Lower lobe of right lung (tissue), 2 donors: ENCODE results near the gene ADGRL1. TPM values are rescaled to one million over a fixed set of nuclear protein-coding genes. Genes with fewer than 3 reads are reported as not detected.

Experiments used
- ATAC-seq, 2 donors: fragments of 200-7000 bp; cut with Tn5 transposase; one replicate each; pipeline ENCODE4 v1.9.1; 2020 to 2022; ENCODE audit warnings: mild to moderate bottlenecking in 2 of 2, moderate library complexity in 2 of 2
- DNase-seq: peaks from one replicate; pipeline ENCODE4 v3.0.0-alpha.2; 2020
- H3K27ac ChIP-seq: fragments of 200-600 bp; one replicate; pipeline ENCODE4 v1.8.0; 2022
- H3K27me3 ChIP-seq: fragments of 200-600 bp; one replicate; pipeline ENCODE4 v1.8.0; 2022; ENCODE audit warnings: low read depth
- H3K36me3 ChIP-seq: fragments of 200-600 bp; one replicate; pipeline ENCODE4 v1.8.0; 2022; ENCODE audit warnings: mild to moderate bottlenecking
- H3K4me1 ChIP-seq: fragments of 200-600 bp; one replicate; pipeline ENCODE4 v1.8.0; 2022
- H3K4me3 ChIP-seq: fragments of 200-600 bp; one replicate; pipeline ENCODE4 v1.8.0; 2022; ENCODE audit warnings: mild to moderate bottlenecking
- H3K9me3 ChIP-seq: fragments of 200-600 bp; one replicate; pipeline ENCODE4 v1.8.0; 2022
- intact Hi-C: fragments of 100-400 bp; cut with DNase I; formaldehyde crosslinking; loops from one replicate; pipeline ENCODE4 v1.11.0; 2022
- total RNA-seq: library from RNA; stranded (reverse); fragmentation: NEBNext Ultra II Directional; extraction: Animal tissue kit (Norgen Biotek cat#: 25700); gene quantifications from one replicate; pipeline ENCODE4 v1.2.1, GENCODE V29; 2021
- TF ChIP-seq, protein P1 (sequence below): fragments of 200-600 bp; IDR thresholded peaks from one replicate; pipeline ENCODE4 v1.8.0; 2022; ENCODE audit warnings: antibody characterized with exemption, mild to moderate bottlenecking
- donor health status: DM: no; HTN: yes; CAD: no; lungs with severe emphysema.

Gene ADGRL1
- total RNA-seq, 1 donor from 2014 or later = 28.7 TPM

DNA sequence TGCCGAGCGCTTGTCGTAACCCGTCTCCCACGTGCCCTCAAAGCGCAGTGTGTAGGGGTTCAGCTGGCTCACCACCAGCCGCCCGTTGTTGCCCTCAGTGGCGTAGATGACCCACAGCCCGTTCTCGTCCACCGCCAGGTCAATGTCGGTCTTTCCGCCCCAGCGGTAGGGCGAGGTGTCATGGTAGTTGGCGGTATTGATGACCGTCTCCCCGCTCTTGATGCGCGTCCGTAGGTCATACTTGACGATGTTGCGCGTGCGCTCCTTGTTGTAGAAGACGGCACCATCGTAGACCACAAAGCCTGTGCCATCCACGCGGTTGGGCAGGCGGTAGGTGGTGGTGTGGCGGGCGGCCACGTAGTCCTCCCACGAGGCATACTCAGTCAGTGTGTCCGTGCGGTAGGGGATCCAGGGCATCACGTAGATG lies 43.1 kb downstream of the ADGRL1 start:
- peaks cover 23% of the 10 kb centered on the region for H3K36me3 ChIP-seq
- intact Hi-C loops = no loop called here
- DNase-seq = no peak
- no peaks in the 10 kb centered on the region for H3K9me3 ChIP-seq
- H3K27me3 ChIP-seq = no peaks in the 10 kb centered on the region
- H3K4me3 ChIP-seq = no peak overlapping the region
- peaks cover 18% of the 10 kb centered on the region for H3K4me1 ChIP-seq
- ATAC-seq = no peak
- H3K27ac ChIP-seq = no peak overlapping the region
- TF ChIP-seq, protein P1, sequence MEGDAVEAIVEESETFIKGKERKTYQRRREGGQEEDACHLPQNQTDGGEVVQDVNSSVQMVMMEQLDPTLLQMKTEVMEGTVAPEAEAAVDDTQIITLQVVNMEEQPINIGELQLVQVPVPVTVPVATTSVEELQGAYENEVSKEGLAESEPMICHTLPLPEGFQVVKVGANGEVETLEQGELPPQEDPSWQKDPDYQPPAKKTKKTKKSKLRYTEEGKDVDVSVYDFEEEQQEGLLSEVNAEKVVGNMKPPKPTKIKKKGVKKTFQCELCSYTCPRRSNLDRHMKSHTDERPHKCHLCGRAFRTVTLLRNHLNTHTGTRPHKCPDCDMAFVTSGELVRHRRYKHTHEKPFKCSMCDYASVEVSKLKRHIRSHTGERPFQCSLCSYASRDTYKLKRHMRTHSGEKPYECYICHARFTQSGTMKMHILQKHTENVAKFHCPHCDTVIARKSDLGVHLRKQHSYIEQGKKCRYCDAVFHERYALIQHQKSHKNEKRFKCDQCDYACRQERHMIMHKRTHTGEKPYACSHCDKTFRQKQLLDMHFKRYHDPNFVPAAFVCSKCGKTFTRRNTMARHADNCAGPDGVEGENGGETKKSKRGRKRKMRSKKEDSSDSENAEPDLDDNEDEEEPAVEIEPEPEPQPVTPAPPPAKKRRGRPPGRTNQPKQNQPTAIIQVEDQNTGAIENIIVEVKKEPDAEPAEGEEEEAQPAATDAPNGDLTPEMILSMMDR = no peak

DNA sequence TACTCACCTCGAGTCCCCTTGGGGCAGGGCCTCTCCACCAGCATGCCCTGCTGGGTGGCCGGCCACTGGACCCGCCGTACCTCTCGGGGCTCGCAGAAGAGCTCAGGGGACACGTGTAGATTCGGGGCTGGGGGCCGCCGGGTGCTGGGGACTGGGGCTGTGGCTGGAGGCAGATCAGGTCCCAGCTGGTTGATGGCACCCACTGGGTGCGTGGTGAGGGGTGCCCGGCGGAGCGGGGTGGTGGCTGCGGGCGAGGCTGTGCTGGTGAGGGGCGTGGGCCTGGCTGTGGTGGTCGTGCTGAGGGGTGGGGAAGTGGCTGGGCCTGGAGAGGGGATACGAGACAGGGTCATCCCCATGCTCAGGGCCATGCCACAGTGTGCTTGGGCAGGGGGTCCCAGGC lies 44.7 kb downstream of the ADGRL1 start:
- peaks cover 37% of the 10 kb centered on the region for H3K36me3 ChIP-seq
- intact Hi-C loops = no loop called here
- TF ChIP-seq, protein P1 = no peak
- H3K4me1 ChIP-seq = peaks cover 2% of the 10 kb centered on the region
- ATAC-seq (no peak), DNase-seq (no peak)
- no peak overlapping the region for H3K4me3 ChIP-seq
- H3K9me3 ChIP-seq = no peaks in the 10 kb centered on the region
- no peaks in the 10 kb centered on the region for H3K27me3 ChIP-seq
- H3K27ac ChIP-seq = no peak overlapping the region

DNA sequence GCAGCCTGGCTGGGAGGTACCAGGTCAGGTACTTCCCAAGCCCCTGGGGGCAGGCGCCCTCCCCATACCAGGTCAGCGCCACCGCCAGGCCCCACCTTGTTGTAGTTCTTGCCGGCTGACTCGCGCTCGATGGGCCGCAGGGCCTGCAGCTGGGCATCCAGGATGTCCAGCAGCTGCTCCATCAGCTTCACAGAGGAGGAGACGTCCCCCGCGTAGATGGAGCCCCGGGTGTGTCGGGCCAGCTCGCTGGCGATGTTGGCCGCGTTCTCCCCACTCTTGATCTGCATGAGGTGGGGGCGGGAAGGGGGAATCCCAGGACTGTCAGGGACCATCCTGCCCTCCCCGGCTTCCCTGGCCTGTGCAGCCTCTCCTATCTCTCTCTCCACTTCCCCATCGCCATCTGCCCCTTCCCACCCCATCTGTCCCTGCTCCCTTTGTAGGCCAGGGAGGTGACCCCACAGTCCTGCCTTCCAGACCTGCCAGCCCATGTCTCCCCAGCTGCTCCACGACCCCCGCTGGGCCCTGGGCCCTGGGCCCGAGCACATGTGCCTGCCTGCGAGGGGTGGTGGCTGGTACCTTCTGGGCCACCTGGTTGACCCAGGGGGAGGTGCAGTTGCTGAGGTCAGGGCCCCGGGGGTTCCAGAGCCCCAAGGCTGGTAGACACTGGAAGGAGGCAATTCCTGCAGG lies 45.8 kb downstream of the ADGRL1 start:
- Histone ChIP-seq H3K9me3 (no peaks in the 10 kb centered on the region), H3K4me1 (no peaks in the 10 kb centered on the region), H3K27ac (no peak overlapping the region), H3K4me3 (no peak overlapping the region), H3K27me3 (no peaks in the 10 kb centered on the region), H3K36me3 (peaks cover 48% of the 10 kb centered on the region)
- intact Hi-C loops = no loop called here
- DNase-seq (no peak), ATAC-seq (no peak)
- TF ChIP-seq, protein P1 = no peak

DNA sequence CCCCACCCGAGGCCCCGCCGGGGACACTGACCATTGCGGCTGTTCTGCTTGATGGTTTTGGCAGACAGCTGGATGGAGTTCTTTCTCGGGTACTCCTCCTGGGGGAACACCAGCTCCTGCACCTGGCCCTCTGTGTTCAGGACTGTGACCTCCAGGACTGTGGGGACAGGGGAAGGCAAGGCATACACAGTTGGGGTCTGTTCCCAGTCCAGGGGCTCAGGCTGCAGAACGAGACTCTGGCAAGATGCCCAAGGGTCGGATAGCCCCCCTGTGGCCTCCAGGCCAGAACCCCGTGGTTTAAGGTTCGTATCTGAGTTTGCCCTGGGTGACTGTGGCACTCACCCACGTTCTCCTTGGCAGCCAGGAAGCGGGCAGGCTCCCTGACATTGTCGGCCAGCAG lies 46.9 kb downstream of the ADGRL1 start:
- intact Hi-C loops = no loop called here
- DNase-seq = no peak

DNA sequence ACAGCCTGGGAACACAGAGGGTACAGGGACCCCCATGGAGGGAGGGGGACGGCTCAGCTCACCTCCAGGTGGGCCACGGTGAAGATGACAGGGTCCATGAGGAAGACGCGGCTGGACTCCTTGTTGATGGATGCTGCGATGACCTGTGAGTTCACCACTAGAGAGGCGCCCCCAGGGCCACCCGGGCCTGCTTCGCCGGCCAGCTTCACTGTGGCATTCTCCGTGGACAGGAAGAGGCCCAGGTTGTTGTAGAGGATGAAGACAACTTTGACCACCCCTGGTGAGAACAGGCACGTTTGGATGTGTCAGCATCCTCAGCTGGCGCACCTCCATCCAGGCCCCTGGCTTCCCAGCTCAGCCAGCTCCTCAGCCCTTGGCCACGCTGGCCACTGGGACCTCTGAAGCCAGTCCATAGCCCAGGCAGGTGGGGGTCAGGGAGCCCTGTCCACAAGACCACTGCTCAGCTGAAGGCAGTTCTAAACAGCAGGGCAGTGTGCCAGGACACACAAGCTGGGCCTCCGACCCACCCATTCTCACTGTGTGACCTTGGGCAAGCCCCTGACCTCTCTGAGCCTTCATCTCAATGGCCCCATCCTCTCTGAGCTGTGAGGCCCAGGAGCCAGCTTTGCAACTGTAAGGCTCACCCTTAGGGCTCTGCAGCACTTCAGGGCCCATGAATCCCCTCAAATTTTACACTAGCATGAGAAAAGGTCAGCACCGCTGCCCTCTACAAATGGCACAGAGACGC lies 47.5 kb downstream of the ADGRL1 start:
- DNase-seq = no peak
- intact Hi-C loops = no loop called here
- TF ChIP-seq, protein P1 = no peak

More for the DNA sequence above, 46.9 kb downstream of the ADGRL1 start:
- Histone ChIP-seq H3K27me3 (no peaks in the 10 kb centered on the region), H3K36me3 (peaks cover 53% of the 10 kb centered on the region), H3K4me3 (no peak overlapping the region), H3K9me3 (no peaks in the 10 kb centered on the region), H3K4me1 (no peaks in the 10 kb centered on the region), H3K27ac (no peak overlapping the region)
- TF ChIP-seq, protein P1 = no peak
- no peak for ATAC-seq

More for the DNA sequence above, 47.5 kb downstream of the ADGRL1 start:
- Histone ChIP-seq H3K4me1 (no peaks in the 10 kb centered on the region), H3K36me3 (peaks cover 53% of the 10 kb centered on the region), H3K27me3 (no peaks in the 10 kb centered on the region), H3K9me3 (no peaks in the 10 kb centered on the region), H3K4me3 (no peak overlapping the region), H3K27ac (no peak overlapping the region)
- ATAC-seq = no peak
